Osteocyte (in vitro differentiated cells): ENCODE results near the gene DROSHA. TPM values are rescaled to one million over a fixed set of nuclear protein-coding genes. Genes with fewer than 3 reads are reported as not detected.

Source experiments
- DNase-seq: peaks from one replicate; pipeline ENCODE4 v3.0.0; 2021; ENCODE audit warnings: mixed read lengths; ENCODE audit not compliant: unreplicated experiment; ENCODE audit errors: extremely low spot score
- H3K27ac Mint-ChIP-seq: one replicate; pipeline ENCODE4 v1.8.0; 2021; ENCODE audit warnings: mild to moderate bottlenecking, mixed read lengths; ENCODE audit not compliant: unreplicated experiment
- H3K27me3 Mint-ChIP-seq: one replicate; pipeline ENCODE4 v1.8.0; 2021; ENCODE audit warnings: mixed read lengths; ENCODE audit not compliant: unreplicated experiment
- H3K36me3 Mint-ChIP-seq: one replicate; pipeline ENCODE4 v1.8.0; 2021; ENCODE audit warnings: mixed read lengths; ENCODE audit not compliant: unreplicated experiment
- H3K4me1 Mint-ChIP-seq: one replicate; pipeline ENCODE4 v1.8.0; 2021; ENCODE audit warnings: mixed read lengths; ENCODE audit not compliant: unreplicated experiment
- H3K4me3 Mint-ChIP-seq: one replicate; pipeline ENCODE4 v1.8.0; 2021; ENCODE audit warnings: mild to moderate bottlenecking, moderate library complexity, mixed read lengths; ENCODE audit not compliant: unreplicated experiment
- H3K9me3 Mint-ChIP-seq: one replicate; pipeline ENCODE4 v1.8.0; 2021; ENCODE audit warnings: mixed read lengths; ENCODE audit not compliant: unreplicated experiment
- total RNA-seq: library from RNA; stranded (reverse); gene quantifications from 2 replicates; pipeline ENCODE4 v1.2.1, GENCODE V29; 2021
- TF ChIP-seq, protein P1 (sequence below): fragments of 200-600 bp; sonication (generic); IDR thresholded peaks from 2 replicates; pipeline ENCODE4 v1.5.0; 2021; ENCODE audit warnings: antibody characterized with exemption, mild to moderate bottlenecking, moderate library complexity

Gene DROSHA
- total RNA-seq, 1 donor from 2014 or later: 70.9 TPM

- H3K9me3 Mint-ChIP-seq: no peaks in the 10 kb centered on the region
- H3K4me1 Mint-ChIP-seq: peaks cover 11% of the 10 kb centered on the region
- peak overlapping the region; percentile 50 for H3K27ac Mint-ChIP-seq
- no peak for DNase-seq
- H3K4me3 Mint-ChIP-seq: no peak overlapping the region
- H3K27me3 Mint-ChIP-seq: no peaks in the 10 kb centered on the region
- peaks cover 29% of the 10 kb centered on the region for H3K36me3 Mint-ChIP-seq
- TF ChIP-seq, protein P1, sequence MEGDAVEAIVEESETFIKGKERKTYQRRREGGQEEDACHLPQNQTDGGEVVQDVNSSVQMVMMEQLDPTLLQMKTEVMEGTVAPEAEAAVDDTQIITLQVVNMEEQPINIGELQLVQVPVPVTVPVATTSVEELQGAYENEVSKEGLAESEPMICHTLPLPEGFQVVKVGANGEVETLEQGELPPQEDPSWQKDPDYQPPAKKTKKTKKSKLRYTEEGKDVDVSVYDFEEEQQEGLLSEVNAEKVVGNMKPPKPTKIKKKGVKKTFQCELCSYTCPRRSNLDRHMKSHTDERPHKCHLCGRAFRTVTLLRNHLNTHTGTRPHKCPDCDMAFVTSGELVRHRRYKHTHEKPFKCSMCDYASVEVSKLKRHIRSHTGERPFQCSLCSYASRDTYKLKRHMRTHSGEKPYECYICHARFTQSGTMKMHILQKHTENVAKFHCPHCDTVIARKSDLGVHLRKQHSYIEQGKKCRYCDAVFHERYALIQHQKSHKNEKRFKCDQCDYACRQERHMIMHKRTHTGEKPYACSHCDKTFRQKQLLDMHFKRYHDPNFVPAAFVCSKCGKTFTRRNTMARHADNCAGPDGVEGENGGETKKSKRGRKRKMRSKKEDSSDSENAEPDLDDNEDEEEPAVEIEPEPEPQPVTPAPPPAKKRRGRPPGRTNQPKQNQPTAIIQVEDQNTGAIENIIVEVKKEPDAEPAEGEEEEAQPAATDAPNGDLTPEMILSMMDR: no peak
Measured at GRCh38 chr5:31478901-31479300, 53.0 kb downstream of the DROSHA start.

GRCh38 chr5:31477971-31478370 is 53.9 kb downstream of the DROSHA start:
- DNase-seq: no peak
- no peak overlapping the region for H3K27ac Mint-ChIP-seq
- H3K27me3 Mint-ChIP-seq: no peaks in the 10 kb centered on the region
- H3K9me3 Mint-ChIP-seq: no peaks in the 10 kb centered on the region
- H3K4me1 Mint-ChIP-seq: peaks cover 11% of the 10 kb centered on the region
- TF ChIP-seq, protein P1: no peak
- H3K4me3 Mint-ChIP-seq: no peak overlapping the region
- H3K36me3 Mint-ChIP-seq: peaks cover 26% of the 10 kb centered on the region

DNA sequence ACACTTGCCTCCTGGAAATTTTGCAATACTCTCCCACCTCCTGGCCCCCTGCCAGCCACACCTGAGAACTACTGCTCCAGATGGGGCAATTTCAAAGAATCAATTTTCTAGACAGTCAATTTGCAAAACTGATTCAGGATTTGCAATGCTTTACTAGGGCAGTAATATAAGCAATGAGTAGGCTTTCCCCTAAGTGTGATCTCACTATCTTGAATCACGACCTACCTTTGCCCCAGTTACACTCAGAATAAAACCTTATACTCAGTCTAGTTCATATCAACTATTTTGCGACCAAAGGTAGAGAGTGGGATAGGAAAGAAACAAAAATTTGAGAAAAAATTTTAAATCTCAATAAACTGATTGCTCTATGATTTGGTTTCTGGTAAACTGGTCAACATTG is 54.4 kb downstream of the DROSHA start:
- peaks cover 25% of the 10 kb centered on the region for H3K36me3 Mint-ChIP-seq
- no peak for DNase-seq
- H3K4me3 Mint-ChIP-seq: no peak overlapping the region
- H3K9me3 Mint-ChIP-seq: no peaks in the 10 kb centered on the region
- peaks cover 11% of the 10 kb centered on the region for H3K4me1 Mint-ChIP-seq
- H3K27ac Mint-ChIP-seq: no peak overlapping the region
- H3K27me3 Mint-ChIP-seq: no peaks in the 10 kb centered on the region
- TF ChIP-seq, protein P1: no peak

DNA sequence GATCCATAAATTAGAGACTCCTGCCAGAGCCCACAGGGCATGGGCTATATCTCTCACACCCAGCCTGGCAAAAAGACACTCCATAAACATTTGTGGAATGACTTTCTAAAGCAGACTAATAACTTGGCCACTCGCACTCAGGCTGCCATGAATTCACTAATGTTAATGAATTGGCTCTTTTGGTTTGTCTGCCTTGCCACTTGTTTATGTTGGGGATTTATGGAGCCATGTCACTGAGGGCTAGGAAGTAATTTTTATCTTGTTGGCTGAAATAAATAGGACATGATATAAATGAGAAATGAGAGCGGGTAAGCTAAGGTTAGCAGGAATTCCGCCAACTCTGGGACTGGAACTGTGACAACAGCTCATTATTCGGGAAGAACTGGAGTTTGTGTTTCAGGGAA is 55.2 kb downstream of the DROSHA start:
- no peak overlapping the region for H3K4me3 Mint-ChIP-seq
- no peaks in the 10 kb centered on the region for H3K9me3 Mint-ChIP-seq
- no peak overlapping the region for H3K27ac Mint-ChIP-seq
- no peak for DNase-seq
- peaks cover 14% of the 10 kb centered on the region for H3K4me1 Mint-ChIP-seq
- TF ChIP-seq, protein P1: no peak
- peaks cover 19% of the 10 kb centered on the region for H3K36me3 Mint-ChIP-seq
- no peaks in the 10 kb centered on the region for H3K27me3 Mint-ChIP-seq

- peak overlapping the region; percentile 37 for H3K27ac Mint-ChIP-seq
- TF ChIP-seq, protein P1: no peak
- H3K4me3 Mint-ChIP-seq: no peak overlapping the region
- H3K9me3 Mint-ChIP-seq: no peaks in the 10 kb centered on the region
- no peak for DNase-seq
- H3K36me3 Mint-ChIP-seq: peaks cover 22% of the 10 kb centered on the region
- H3K27me3 Mint-ChIP-seq: no peaks in the 10 kb centered on the region
- H3K4me1 Mint-ChIP-seq: peaks cover 21% of the 10 kb centered on the region
Measured at GRCh38 chr5:31471916-31472315, 60.0 kb downstream of the DROSHA start.
